CD4-positive, alpha-beta memory T cell (primary cell): ENCODE measurements around the gene CTNND2. TPM values are rescaled to one million over a fixed set of nuclear protein-coding genes. Genes with fewer than 3 reads are reported as not detected.

ENCODE experiments used
- CTCF ChIA-PET: fragments of 350-600 bp; sonication (Branson Sonifier 250); formaldehyde crosslinking; loops from one replicate; lab custom pipeline; 2021; ENCODE audit warnings: inconsistent platforms; ENCODE audit not compliant: partially characterized antibody; lab: Charles Lee
- POLR2A ChIA-PET: fragments of 350-600 bp; sonication (Branson Sonifier 250); formaldehyde crosslinking; loops from one replicate; lab custom pipeline; 2021; ENCODE audit not compliant: partially characterized antibody; lab: Charles Lee
- DNase-seq, 5 donors: peaks; one replicate each; pipeline versions ENCODE4 v3.0.0 to v3.0.0-alpha.2; 2020 to 2022; ENCODE audit warnings: mixed read lengths in 1 of 5
- H3K27ac ChIP-seq: one replicate; pipeline ENCODE4 v1.7.0; 2013; ENCODE audit warnings: low read depth, low read length
- H3K27me3 ChIP-seq: 2 replicates; pipeline ENCODE4 v1.7.0; 2013; ENCODE audit warnings: mild to moderate bottlenecking, low read length, moderate library complexity; ENCODE audit not compliant: insufficient read depth
- H3K36me3 ChIP-seq: 2 replicates; pipeline ENCODE4 v1.7.0; 2013; ENCODE audit warnings: mild to moderate bottlenecking, low read length, moderate library complexity; ENCODE audit not compliant: insufficient read depth
- H3K4me1 ChIP-seq: 2 replicates; pipeline ENCODE4 v1.7.0; 2013; ENCODE audit warnings: mild to moderate bottlenecking, low read length, moderate library complexity; ENCODE audit not compliant: insufficient read depth
- H3K4me3 ChIP-seq, 2 donors: one replicate each; pipeline ENCODE4 v1.7.0; 2013; ENCODE audit warnings: low read length in 2 of 2, mild to moderate bottlenecking in 1 of 2
- H3K9me3 ChIP-seq, 2 donors: one replicate each; pipeline ENCODE4 v1.7.0; 2013; ENCODE audit warnings: low read length in 2 of 2, control low read depth in 1 of 2; ENCODE audit not compliant: control insufficient read depth in 1 of 2
- H3K27ac Mint-ChIP-seq, 7 donors: one replicate each; pipeline ENCODE4 v1.8.0; 2020 to 2021; ENCODE audit warnings: mixed read lengths in 7 of 7, mild to moderate bottlenecking in 6 of 7, inconsistent platforms in 3 of 7, moderate library complexity in 3 of 7
- H3K27me3 Mint-ChIP-seq, 2 donors: one replicate each; pipeline ENCODE4 v1.8.0; 2020 to 2021; ENCODE audit warnings: mixed read lengths in 2 of 2
- H3K36me3 Mint-ChIP-seq, 2 donors: one replicate each; pipeline ENCODE4 v1.8.0; 2020 to 2021; ENCODE audit warnings: mixed read lengths in 2 of 2, inconsistent platforms in 1 of 2, mild to moderate bottlenecking in 1 of 2
- H3K4me1 Mint-ChIP-seq, 4 donors: one replicate each; pipeline ENCODE4 v1.8.0; 2020 to 2021; ENCODE audit warnings: mixed read lengths in 4 of 4, mild to moderate bottlenecking in 1 of 4
- H3K4me3 Mint-ChIP-seq, 8 donors: one replicate each; pipeline ENCODE4 v1.8.0; 2020 to 2021; ENCODE audit warnings: mixed read lengths in 8 of 8, mild to moderate bottlenecking in 7 of 8, moderate library complexity in 6 of 8, inconsistent platforms in 3 of 8
- H3K9me3 Mint-ChIP-seq, 8 donors: one replicate each; pipeline ENCODE4 v1.8.0; 2020 to 2021; ENCODE audit warnings: mixed read lengths in 8 of 8, mild to moderate bottlenecking in 5 of 8, inconsistent platforms in 3 of 8, moderate library complexity in 1 of 8
- intact Hi-C: fragments of 100-400 bp; cut with micrococcal nuclease; formaldehyde crosslinking; loops from one replicate; pipeline ENCODE4 v1.15.1; 2023
- polyA plus RNA-seq, 2 donors: library from polyadenylated mRNA; unstranded; fragments of 300-500 nt; fragmentation: Illumina TruSeq; gene quantifications; one replicate each; pipeline ENCODE4 v1.2.3, GENCODE V29; 2021
- total RNA-seq, 2 experiments: library from RNA; stranded (reverse); gene quantifications; one replicate each; pipeline ENCODE4 v1.2.3, GENCODE V29; 2021

Gene CTNND2
- total and polyA plus RNA-seq, 4 experiments from 2014 or later = 0.65 TPM; not detected in 3

DNA sequence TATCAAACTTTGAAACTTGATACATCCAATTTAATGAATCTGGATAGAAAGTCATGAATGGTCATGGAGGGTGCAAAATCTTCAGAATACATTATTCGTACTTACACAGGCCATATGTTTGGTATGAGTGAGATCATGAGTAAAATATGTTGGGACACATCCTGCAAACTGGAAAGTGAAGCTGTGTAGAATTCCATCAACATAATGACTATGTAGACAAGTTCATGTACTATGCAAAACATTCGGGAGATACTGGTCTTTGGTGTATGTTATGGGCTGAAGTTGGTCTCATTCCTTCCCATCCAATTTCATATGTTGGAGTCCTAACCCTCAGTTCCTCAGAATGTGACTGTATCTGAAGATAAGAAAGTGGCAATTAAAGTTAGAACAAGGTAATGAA is 18.1 kb upstream of the CTNND2 start:
- no peak for DNase-seq
- Mint-ChIP-seq H3K4me3 (no peak overlapping the region), H3K27me3 (no peaks in the 10 kb centered on the region), H3K9me3 (peaks cover 5 to 25% (median 9%) of the 10 kb centered on the region in 8 donors), H3K36me3 (no peaks in the 10 kb centered on the region), H3K4me1 (no peaks in the 10 kb centered on the region), H3K27ac (no peak overlapping the region)
- no peak overlapping the region for H3K27ac ChIP-seq
- H3K36me3 ChIP-seq = no peaks in the 10 kb centered on the region
- intact Hi-C loops = no loop called here
- POLR2A ChIA-PET = no interaction called here
- H3K4me3 ChIP-seq = no peak overlapping the region
- no peaks in the 10 kb centered on the region for H3K4me1 ChIP-seq
- H3K27me3 ChIP-seq = no peaks in the 10 kb centered on the region
- H3K9me3 ChIP-seq = no peaks in the 10 kb centered on the region
- CTCF ChIA-PET = no interaction called here

GRCh38 chr5:11918463-11919045 is 14.3 kb upstream of the CTNND2 start:
- Histone ChIP-seq H3K9me3 (no peaks in the 10 kb centered on the region), H3K4me3 (no peak overlapping the region), H3K27me3 (no peaks in the 10 kb centered on the region), H3K36me3 (no peaks in the 10 kb centered on the region), H3K27ac (no peak overlapping the region), H3K4me1 (no peaks in the 10 kb centered on the region)
- DNase-seq = no peak
- POLR2A ChIA-PET = no interaction called here
- Mint-ChIP-seq H3K36me3 (no peaks in the 10 kb centered on the region), H3K27me3 (no peaks in the 10 kb centered on the region), H3K4me3 (no peak overlapping the region), H3K27ac (no peak overlapping the region), H3K9me3 (peaks cover 0 to 14% (median 7%) of the 10 kb centered on the region in 8 donors), H3K4me1 (no peaks in the 10 kb centered on the region)
- CTCF ChIA-PET = no interaction called here
- intact Hi-C loops = no loop called here

GRCh38 chr5:11909471-11909870 is 5.2 kb upstream of the CTNND2 start:
- no peak for DNase-seq
- no peak overlapping the region for H3K27ac ChIP-seq
- Mint-ChIP-seq H3K4me1 (peaks cover 0 to 8% (median 2%) of the 10 kb centered on the region in 4 donors), H3K36me3 (no peaks in the 10 kb centered on the region), H3K9me3 (peaks cover 0 to 9% (median 3%) of the 10 kb centered on the region in 8 donors), H3K27ac (no peak overlapping the region), H3K4me3 (no peak overlapping the region), H3K27me3 (peaks cover 5 to 10% of the 10 kb centered on the region in 2 donors)
- no peak overlapping the region for H3K4me3 ChIP-seq
- no peaks in the 10 kb centered on the region for H3K9me3 ChIP-seq
- H3K36me3 ChIP-seq = no peaks in the 10 kb centered on the region
- ChIA-PET CTCF (no interaction called here), POLR2A (no interaction called here)
- no peaks in the 10 kb centered on the region for H3K4me1 ChIP-seq
- H3K27me3 ChIP-seq = no peaks in the 10 kb centered on the region
- intact Hi-C loops = no loop called here

GRCh38 chr5:11906497-11906896 is 2.3 kb upstream of the CTNND2 start:
- ChIA-PET POLR2A (no interaction called here), CTCF (no interaction called here)
- Mint-ChIP-seq H3K4me1 (peaks cover 0 to 13% (median 3%) of the 10 kb centered on the region in 4 donors), H3K27me3 (peaks cover 17 to 27% of the 10 kb centered on the region in 2 donors), H3K27ac (no peak overlapping the region), H3K4me3 (no peak overlapping the region), H3K9me3 (peaks cover 0 to 9% (median 3%) of the 10 kb centered on the region in 8 donors), H3K36me3 (no peaks in the 10 kb centered on the region)
- Histone ChIP-seq H3K9me3 (no peaks in the 10 kb centered on the region), H3K4me1 (no peaks in the 10 kb centered on the region), H3K4me3 (no peak overlapping the region), H3K27ac (no peak overlapping the region), H3K27me3 (no peaks in the 10 kb centered on the region), H3K36me3 (no peaks in the 10 kb centered on the region)
- DNase-seq = no peak
- intact Hi-C loops = no loop called here

GRCh38 chr5:11905206-11905605 is 960 bp upstream of the CTNND2 start:
- no peak overlapping the region for H3K27ac ChIP-seq
- no peaks in the 10 kb centered on the region for H3K27me3 ChIP-seq
- Mint-ChIP-seq H3K36me3 (no peaks in the 10 kb centered on the region), H3K9me3 (peaks cover 0 to 9% (median under 1%) of the 10 kb centered on the region in 8 donors), H3K4me3 (peak overlapping the region in 4 of 8 donors; percentile 7 to 70 (median 43)), H3K4me1 (peaks cover 0 to 13% (median 3%) of the 10 kb centered on the region in 4 donors), H3K27ac (no peak overlapping the region), H3K27me3 (peaks cover 17 to 28% of the 10 kb centered on the region in 2 donors)
- DNase-seq = no peak
- intact Hi-C loops = no loop called here
- ChIA-PET CTCF (no interaction called here), POLR2A (no interaction called here)
- H3K4me1 ChIP-seq = no peaks in the 10 kb centered on the region
- no peaks in the 10 kb centered on the region for H3K9me3 ChIP-seq
- H3K4me3 ChIP-seq = no peak overlapping the region
- H3K36me3 ChIP-seq = no peaks in the 10 kb centered on the region

DNA sequence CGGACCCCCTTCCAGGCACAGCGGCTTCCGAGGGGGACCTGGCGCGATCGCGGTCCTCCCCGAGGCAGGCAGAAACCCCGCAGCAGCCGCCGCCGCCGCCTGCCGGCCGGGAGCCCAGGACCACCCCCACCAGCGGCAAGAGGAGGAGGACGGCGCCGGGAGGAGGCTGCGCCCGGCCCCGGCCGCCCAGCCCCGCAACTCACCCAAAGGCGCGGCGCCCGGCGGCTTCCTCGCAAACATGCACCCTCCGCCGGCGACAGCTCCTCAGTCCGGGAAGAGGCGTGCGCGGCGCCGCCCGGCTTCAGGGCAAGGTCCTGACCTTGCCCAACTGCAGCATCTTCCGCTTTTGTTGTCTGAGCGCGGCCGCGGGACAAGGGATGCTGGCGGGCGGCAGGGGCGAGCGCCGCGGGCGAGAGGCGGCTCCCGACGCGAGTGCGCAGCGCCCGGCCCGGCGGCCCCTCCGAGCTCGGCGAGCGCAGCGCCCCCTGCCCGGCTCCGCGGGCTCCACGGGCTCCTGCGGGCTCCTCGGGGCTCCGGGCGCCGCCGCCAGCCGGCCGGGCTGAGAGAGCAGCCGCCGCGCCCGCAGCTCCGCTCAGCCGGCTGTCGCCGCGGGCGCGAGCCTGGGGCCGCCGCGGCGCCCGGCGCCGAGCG is 507 bp downstream of the CTNND2 start:
- intact Hi-C loops = no loop called here
- H3K4me1 Mint-ChIP-seq = peaks cover 0 to 13% (median 3%) of the 10 kb centered on the region in 4 donors
- no peak overlapping the region for H3K27ac ChIP-seq
- no peak overlapping the region for H3K4me3 Mint-ChIP-seq
- H3K4me1 ChIP-seq = no peaks in the 10 kb centered on the region
- no peak overlapping the region for H3K4me3 ChIP-seq
- ChIA-PET CTCF (no interaction called here), POLR2A (no interaction called here)
- no peak for DNase-seq
- peaks cover 0 to 9% (median 2%) of the 10 kb centered on the region in 8 donors for H3K9me3 Mint-ChIP-seq
- no peaks in the 10 kb centered on the region for H3K36me3 ChIP-seq
- H3K9me3 ChIP-seq = no peaks in the 10 kb centered on the region
- H3K27me3 Mint-ChIP-seq = peaks cover 17 to 28% of the 10 kb centered on the region in 2 donors
- no peak overlapping the region for H3K27ac Mint-ChIP-seq
- H3K36me3 Mint-ChIP-seq = no peaks in the 10 kb centered on the region
- H3K27me3 ChIP-seq = no peaks in the 10 kb centered on the region

GRCh38 chr5:11903121-11903613 is 1.1 kb downstream of the CTNND2 start:
- intact Hi-C loops = no loop called here
- no peaks in the 10 kb centered on the region for H3K27me3 ChIP-seq
- H3K4me3 Mint-ChIP-seq = peak overlapping the region in 1 of 8 donors; percentile 17
- H3K27ac Mint-ChIP-seq = no peak overlapping the region
- peaks cover 17 to 28% of the 10 kb centered on the region in 2 donors for H3K27me3 Mint-ChIP-seq
- no peaks in the 10 kb centered on the region for H3K36me3 ChIP-seq
- no peak overlapping the region for H3K4me3 ChIP-seq
- ChIA-PET CTCF (no interaction called here), POLR2A (no interaction called here)
- H3K9me3 Mint-ChIP-seq = peaks cover 0 to 9% (median 2%) of the 10 kb centered on the region in 8 donors
- no peaks in the 10 kb centered on the region for H3K4me1 ChIP-seq
- H3K9me3 ChIP-seq = no peaks in the 10 kb centered on the region
- no peak overlapping the region for H3K27ac ChIP-seq
- DNase-seq = no peak
- H3K4me1 Mint-ChIP-seq = peaks cover 0 to 13% (median 3%) of the 10 kb centered on the region in 4 donors
- no peaks in the 10 kb centered on the region for H3K36me3 Mint-ChIP-seq
